Head of caudate nucleus (tissue), 42 donors: ENCODE measurements around the gene CARD11.
A peak's percentile ranks its signal among the peaks of the same experiment; 100 is the strongest.
"Not testable (repeated sequence)": the region's sequence is repeated elsewhere in the genome, so short reads cannot be mapped to it uniquely, and the experiment has no call there.

Experiments
- DNase-seq, 42 donors: peaks; one replicate each; pipeline versions ENCODE4 v3.0.0 to v3.0.0-alpha.2; 2020 to 2021; ENCODE audit warnings: mixed read lengths in 7 of 42
- intact Hi-C: fragments of 100-400 bp; cut with DNase I; formaldehyde crosslinking; loops from one replicate; pipeline ENCODE4 v1.15.0; 2022

The CARD11 gene

GRCh38 chr7:3028071-3028757, 15.5 kb downstream of the CARD11 start:
- intact Hi-C loops = no loop called here
- peak in 36 of 42 donors; percentile 8 to 63 (median 32) for DNase-seq

DNA sequence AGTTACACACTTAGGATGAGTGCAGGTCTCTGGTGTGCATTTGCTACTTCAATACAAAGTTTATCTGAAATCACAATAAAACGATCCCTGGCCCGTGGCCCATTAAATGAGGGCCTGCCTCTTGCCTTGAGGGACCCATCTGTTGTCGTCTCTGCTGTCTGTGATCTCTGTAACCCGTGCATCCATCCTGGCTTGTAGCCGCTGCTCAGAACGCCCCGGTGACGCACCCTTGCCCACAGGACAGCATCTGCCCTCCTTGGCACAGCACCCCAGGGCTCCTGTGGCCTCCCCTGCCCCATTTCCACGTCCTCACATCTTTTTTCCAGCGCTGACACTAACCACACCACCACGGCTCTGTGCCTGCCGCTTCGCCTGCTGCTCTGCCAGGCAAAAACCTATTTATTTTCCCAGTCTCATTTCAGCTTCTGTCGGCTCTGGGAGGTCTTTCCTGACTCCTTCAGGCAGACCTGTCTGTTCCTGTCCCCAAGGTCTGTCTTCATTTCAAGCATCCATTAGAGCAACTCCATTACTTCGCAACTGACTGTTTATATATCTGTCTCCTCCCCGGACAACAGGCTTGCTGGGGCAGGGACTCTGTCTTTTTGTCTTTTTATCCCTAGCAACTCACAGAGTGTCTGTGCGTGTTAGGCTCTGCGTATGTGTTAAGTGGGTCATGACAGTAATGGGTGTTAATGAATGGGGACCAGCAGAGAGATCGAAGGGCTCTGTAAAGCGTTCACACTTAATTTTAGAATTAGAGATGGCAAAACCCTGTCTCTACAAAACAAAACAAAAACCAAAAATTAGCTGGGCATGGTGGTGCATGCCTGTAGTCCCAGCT, 16.4 kb downstream of the CARD11 start:
- intact Hi-C loops = no loop called here
- peak in 4 of 42 donors; percentile 2 to 18 (median 14) for DNase-seq

DNA sequence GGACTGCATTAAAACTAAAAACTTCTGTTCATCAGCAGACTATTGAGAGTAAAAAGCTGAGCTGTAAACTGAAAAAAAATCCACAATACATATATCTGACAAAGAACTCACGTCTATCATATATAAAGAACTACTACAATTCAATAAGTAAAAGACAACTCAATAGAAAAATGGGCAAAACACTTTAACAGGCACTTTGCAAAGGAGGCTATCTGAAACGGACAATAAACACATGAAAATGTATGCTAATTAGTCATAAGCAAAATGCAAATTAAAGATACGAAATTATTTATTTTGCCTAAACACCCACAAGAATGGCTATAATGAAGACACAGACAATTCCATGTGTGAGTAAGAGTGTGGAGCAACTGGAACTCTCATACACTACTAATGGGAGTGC, 18.1 kb downstream of the CARD11 start:
- no peak for DNase-seq
- intact Hi-C loops = no loop called here

- intact Hi-C loops = no loop called here
These were observed 21.8 kb downstream of the CARD11 start for GRCh38 chr7:3021825-3022224.

DNA sequence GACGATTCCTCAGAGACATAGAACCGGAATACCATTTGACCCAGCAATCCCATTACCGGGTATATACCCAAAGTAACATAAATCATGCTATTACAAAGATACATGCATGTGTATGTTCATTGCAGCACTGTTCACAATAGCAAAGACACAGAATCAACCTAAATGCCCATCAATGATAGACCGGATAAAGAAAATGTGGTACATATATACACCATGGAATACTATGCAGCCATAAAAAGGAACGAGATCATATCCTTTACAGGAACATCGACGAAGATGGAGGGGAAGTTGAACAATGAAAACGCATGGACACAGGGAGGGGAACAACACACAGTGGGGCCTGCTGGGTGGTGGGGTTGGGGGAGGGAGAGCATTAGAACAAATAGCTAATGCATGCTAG, 22.4 kb downstream of the CARD11 start:
- intact Hi-C loops = not testable (repeated sequence)

More at GRCh38 chr7:3021825-3022224, 21.8 kb downstream of the CARD11 start:
- DNase-seq = no peak

GRCh38 chr7:3020416-3020815, 23.3 kb downstream of the CARD11 start:
- no peak for DNase-seq
- intact Hi-C loops = no loop called here

More for the DNA sequence above, 22.4 kb downstream of the CARD11 start:
- not testable (repeated sequence) for DNase-seq

GRCh38 chr7:3019801-3020200, 23.9 kb downstream of the CARD11 start:
- DNase-seq = no peak
- intact Hi-C loops = no loop called here

DNA sequence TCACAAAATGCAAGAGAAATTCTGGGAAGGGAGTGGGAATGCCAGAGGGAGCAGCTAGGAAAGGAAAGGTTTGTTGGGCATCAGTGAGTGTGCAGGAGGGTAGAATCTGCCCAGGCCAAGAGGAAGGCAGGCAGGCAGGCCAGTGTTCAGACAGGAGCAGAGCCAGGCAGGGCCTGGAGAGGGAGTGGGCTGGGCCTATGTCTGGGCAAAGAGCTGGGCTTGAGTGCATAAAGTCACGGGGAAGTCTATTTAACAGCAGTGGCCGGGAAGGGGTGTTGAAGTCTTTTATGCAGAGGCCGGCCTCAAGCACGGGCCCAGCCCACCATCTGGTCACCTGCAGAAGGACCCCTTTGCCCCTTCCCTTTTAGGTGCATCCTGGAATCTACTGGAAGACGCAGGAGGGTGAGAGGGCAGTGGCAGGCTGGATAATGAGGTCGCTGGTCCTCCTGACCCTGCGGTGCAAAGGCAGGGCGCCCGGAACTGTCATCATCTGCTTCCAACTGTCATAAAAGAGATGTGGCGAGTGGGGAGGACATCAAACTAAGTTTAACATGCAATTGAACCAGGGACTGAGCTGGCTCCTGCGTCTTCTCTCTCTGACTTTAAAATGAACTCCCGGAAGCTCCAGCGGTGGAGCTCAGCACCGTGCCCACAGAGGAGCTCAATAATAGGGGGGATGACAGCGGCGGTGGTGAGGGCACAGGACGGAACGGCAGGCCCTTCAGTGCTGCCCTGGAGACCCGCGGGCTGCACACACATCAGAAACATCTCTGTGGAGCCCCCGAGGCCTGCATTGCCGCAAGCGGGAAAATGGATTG, 29.5 kb downstream of the CARD11 start:
- intact Hi-C loops = no loop called here
- DNase-seq = peak in 2 of 42 donors; percentile 11 to 25

GRCh38 chr7:3011211-3011852, 32.3 kb downstream of the CARD11 start:
- DNase-seq = no peak
- intact Hi-C loops = no loop called here

DNA sequence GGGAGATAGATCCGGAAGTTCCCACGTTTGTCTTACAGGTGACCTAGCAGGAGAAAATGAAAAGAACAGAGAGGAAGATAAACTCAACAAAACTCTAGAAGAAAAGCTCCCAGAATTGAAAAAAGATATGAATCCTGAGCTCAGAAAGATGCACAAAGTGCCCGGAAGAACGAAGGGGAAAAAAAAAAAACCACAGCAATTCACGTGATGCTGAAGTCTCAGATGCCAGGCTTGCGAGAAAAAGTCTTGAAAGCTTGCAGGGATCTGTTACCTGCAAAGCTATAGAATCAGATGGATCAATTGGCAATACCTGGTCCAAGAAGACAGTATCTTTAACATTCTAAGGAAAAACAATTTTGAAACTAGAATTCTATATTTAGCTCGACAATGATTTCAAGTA, 33.5 kb downstream of the CARD11 start:
- intact Hi-C loops = no loop called here
- DNase-seq = no peak

GRCh38 chr7:3009086-3009485, 34.6 kb downstream of the CARD11 start:
- peak in 2 of 42 donors; percentile 13 to 15 for DNase-seq
- intact Hi-C loops = no loop called here

GRCh38 chr7:3008386-3008785, 35.3 kb downstream of the CARD11 start:
- intact Hi-C loops = no loop called here
- no peak for DNase-seq

DNA sequence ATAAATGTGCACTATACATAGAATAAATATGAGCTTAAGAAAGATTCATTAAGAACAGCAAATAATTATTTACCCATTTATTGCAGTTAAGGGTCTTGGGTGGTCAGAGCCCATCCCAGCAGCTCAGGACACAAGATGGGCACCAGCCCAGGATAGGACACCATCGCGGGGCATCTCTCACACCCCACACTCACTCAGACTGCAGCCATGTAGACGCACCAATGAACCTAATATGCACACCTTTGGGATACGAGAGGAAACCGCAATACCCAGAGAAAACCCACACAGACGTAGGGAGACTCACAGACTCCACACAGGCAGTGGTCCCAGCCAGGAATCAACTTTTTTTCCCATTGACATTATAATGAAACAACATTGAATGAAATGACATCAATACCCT, 36.0 kb downstream of the CARD11 start:
- intact Hi-C loops = no loop called here
- peak in 1 of 42 donors; percentile 5 for DNase-seq

DNA sequence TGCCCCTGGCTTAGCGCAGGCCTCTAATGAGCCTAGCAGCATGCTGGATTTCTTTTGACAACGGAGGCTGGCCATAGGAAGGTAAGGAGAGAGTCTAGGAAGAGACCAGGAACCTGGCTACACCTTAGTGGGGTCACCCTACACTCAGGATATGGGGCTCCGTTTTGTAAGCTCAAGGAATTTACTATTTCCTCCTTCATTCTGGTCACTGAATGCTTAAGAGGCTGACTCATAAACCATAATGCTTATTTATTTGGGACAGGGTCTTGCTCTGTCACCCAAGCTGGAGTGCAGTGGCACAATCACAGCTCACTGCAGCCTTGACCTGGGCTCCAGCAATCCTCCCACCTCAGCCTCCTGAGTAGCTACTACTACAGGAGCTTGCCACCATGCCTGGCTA, 38.4 kb downstream of the CARD11 start:
- intact Hi-C loops = no loop called here
- no peak for DNase-seq

DNA sequence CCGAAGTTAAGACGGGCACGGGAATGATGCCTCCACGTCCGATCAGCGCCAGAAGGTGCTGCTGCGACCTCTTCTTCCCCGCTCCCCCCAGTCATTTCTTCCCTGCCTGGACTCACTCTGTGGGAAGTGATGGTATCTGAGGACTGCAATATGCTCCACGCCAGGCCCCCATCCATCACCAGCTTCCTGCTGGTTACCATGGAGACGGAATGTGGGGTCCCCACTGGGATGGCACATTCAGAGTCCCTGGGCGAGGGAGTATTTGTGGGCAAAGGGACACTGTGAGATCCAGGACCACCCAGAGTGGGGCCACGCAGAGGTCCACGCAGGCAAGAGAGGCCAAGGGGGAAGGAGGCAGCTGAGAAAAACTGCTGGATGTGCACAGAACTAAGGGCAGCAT, 39.7 kb downstream of the CARD11 start:
- intact Hi-C loops = no loop called here
- DNase-seq = peak in 2 of 42 donors; percentile 13 to 24

GRCh38 chr7:3002631-3003030, 41.0 kb downstream of the CARD11 start:
- intact Hi-C loops = no loop called here
- peak in 1 of 42 donors; percentile 12 for DNase-seq

- peak in 2 of 42 donors; percentile 5 to 6 for DNase-seq
- intact Hi-C loops = no loop called here
These were observed 43.1 kb downstream of the CARD11 start for GRCh38 chr7:3000566-3000965.

DNA sequence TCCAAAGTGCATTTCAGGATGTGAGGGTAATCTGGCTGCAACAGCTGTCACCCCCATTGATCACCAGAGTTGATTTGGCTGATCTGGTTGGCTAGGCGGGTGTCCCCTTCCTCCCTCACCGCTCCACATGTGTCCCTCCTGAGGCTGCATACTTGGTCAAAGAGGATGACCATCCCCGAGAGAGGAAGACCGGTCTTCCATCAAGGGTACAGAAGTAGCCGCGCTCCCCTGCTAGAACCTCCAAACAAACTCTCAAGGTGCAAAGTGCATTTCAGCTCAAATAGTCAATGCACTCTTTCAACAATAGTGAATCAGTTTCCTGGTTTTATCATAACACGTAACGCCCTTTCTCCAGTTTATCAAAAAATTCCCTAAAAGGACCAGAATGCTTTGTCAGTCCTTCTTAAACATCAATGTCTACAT, 44.6 kb downstream of the CARD11 start:
- intact Hi-C loops = no loop called here
- DNase-seq = peak in 2 of 42 donors; percentile 11 to 13

GRCh38 chr7:2997014-2997413, 46.7 kb downstream of the CARD11 start:
- DNase-seq = peak in 3 of 42 donors; percentile 4 to 37 (median 11)
- intact Hi-C loops = no loop called here
